PFSK-1 (cell line): ENCODE results near the gene TULP1.

Experiments used
- FOXP2 ChIP-seq: optimal IDR thresholded peaks from 2 replicates; pipeline ENCODE3; 2011; ENCODE audit warnings: borderline replicate concordance, control low read depth, inconsistent platforms; ENCODE audit not compliant: insufficient read depth; ENCODE audit errors: extremely low read length, extremely low read depth
- POLR2AphosphoS5 ChIP-seq: IDR thresholded peaks from 2 replicates; pipeline ENCODE4 v1.6.1; 2012; ENCODE audit warnings: low read depth, mild to moderate bottlenecking, control low read depth, low read length, moderate library complexity
- REST ChIP-seq, 2 experiments: IDR thresholded peaks; 2 replicates each; pipeline versions ENCODE4 v1.6.1 to v1.8.0; 2011 to 2012; ENCODE audit warnings: low read depth in 2 of 2, low read length in 2 of 2, control low read depth in 1 of 2, inconsistent platforms in 1 of 2, mild to moderate bottlenecking in 1 of 2, moderate library complexity in 1 of 2; ENCODE audit not compliant: insufficient read depth in 1 of 2
- SIN3A ChIP-seq: IDR thresholded peaks from 2 replicates; pipeline ENCODE4 v1.6.1; 2012; ENCODE audit warnings: mild to moderate bottlenecking, low read length, moderate library complexity, borderline replicate concordance; ENCODE audit not compliant: insufficient read depth
- TAF1 ChIP-seq: IDR thresholded peaks from 2 replicates; pipeline ENCODE4 v1.6.1; 2012; ENCODE audit warnings: low read length, control low read depth, borderline replicate concordance; ENCODE audit not compliant: insufficient read depth

TULP1 gene

GRCh38 chr6:35505999-35506412 lies 6.7 kb downstream of the TULP1 start:
- no peak for TF ChIP-seq SIN3A
- TF ChIP-seq FOXP2, result no peak
- no peak for TF ChIP-seq REST (IDR thresholded peaks at IDR 0.05; ENCODE audit: insufficient read depth in 1 of 2, low read depth in 2 of 2, low read length in 2 of 2)
- TF ChIP-seq POLR2AphosphoS5, result no peak

- TF ChIP-seq REST (IDR thresholded peaks at IDR 0.05; ENCODE audit: insufficient read depth in 1 of 2, low read depth in 2 of 2, low read length in 2 of 2) (no peak), TAF1 (no peak), FOXP2 (no peak), POLR2AphosphoS5 (no peak), SIN3A (no peak)
Measured at GRCh38 chr6:35503534-35503933, 9.2 kb downstream of the TULP1 start.

DNA sequence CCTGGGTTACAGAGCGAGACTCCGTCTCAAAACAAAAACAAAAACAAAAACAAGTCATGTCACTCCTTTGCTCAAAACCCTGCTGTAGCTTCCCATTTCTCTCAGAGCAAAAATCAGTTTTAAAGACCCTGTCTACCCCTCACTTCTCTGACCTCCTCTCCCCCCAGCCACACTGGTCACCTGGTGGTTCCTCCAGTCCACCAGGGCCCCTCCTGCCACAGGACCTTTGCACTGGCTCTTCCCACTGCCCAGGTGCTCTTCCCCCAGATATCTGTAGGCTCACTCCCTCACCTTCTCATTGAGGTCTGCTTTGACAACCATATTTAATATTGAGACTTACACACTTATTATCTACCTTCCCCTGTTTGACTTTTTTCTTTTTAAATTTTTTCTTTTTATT lies 10.9 kb downstream of the TULP1 start:
- TF ChIP-seq REST (IDR thresholded peaks at IDR 0.05; ENCODE audit: insufficient read depth in 1 of 2, low read depth in 2 of 2, low read length in 2 of 2) (no peak), POLR2AphosphoS5 (no peak), SIN3A (no peak), FOXP2 (no peak), TAF1 (no peak)

- TF ChIP-seq FOXP2, result no peak
Measured at GRCh38 chr6:35500782-35501181, 11.9 kb downstream of the TULP1 start.

DNA sequence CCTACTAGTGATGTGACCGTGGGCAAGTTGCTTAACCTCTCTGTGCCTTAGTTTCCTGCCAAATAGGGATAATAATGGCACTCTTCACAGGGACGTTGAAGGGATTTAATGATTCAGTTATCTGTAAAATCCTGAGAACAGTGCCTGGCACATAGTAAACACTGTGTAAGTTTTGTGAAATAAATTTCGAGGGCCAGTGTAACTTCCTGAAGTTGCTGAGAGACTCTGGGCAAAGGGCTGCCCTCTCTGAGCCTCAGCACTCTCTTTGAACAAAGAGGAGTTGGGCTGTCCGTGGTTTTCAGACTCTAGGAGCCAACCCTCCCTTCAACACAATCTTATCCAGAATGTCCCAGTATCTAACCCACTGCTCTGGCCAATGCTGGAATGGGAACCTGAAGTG lies 13.3 kb downstream of the TULP1 start:
- TF ChIP-seq SIN3A (no peak), FOXP2 (no peak), POLR2AphosphoS5 (no peak), REST (IDR thresholded peaks at IDR 0.05; ENCODE audit: insufficient read depth in 1 of 2, low read depth in 2 of 2, low read length in 2 of 2) (no peak), TAF1 (no peak)

GRCh38 chr6:35498422-35499067 lies 14.2 kb downstream of the TULP1 start:
- TF ChIP-seq POLR2AphosphoS5 (no peak), SIN3A (no peak), REST (IDR thresholded peaks at IDR 0.05; ENCODE audit: insufficient read depth in 1 of 2, low read depth in 2 of 2, low read length in 2 of 2) (no peak)
